Endodermal cell (in vitro differentiated cells): ENCODE results near the gene SEMA3G. TPM values are rescaled to one million over a fixed set of nuclear protein-coding genes. Genes with fewer than 3 reads are reported as not detected.
A peak's percentile ranks its signal among the peaks of the same experiment; 100 is the strongest.

Experiments
- DNase-seq: peaks from one replicate; pipeline ENCODE4 v3.0.0-alpha.2; 2017
- H3K27ac ChIP-seq: 2 replicates; pipeline ENCODE4 v1.5.1; 2013; ENCODE audit warnings: mild to moderate bottlenecking, low read depth, low read length, moderate library complexity
- H3K27me3 ChIP-seq: 2 replicates; pipeline ENCODE4 v1.6.1; 2013; ENCODE audit warnings: mild to moderate bottlenecking, low read length, moderate library complexity; ENCODE audit not compliant: insufficient read depth, control insufficient read depth, poor library complexity, severe bottlenecking
- H3K36me3 ChIP-seq: 2 replicates; pipeline ENCODE4 v1.7.0; 2013; ENCODE audit warnings: mild to moderate bottlenecking, low read length, moderate library complexity; ENCODE audit not compliant: control insufficient read depth, insufficient read depth
- H3K4me1 ChIP-seq: one replicate; pipeline ENCODE4 v1.7.0; 2013; ENCODE audit warnings: low read length; ENCODE audit not compliant: control insufficient read depth, insufficient read depth
- H3K4me3 ChIP-seq: 2 replicates; pipeline ENCODE4 v1.5.1; 2013; ENCODE audit warnings: mild to moderate bottlenecking, low read length, moderate library complexity
- H3K9ac ChIP-seq: 2 replicates; pipeline ENCODE4 v1.6.1; 2013; ENCODE audit warnings: mild to moderate bottlenecking, low read length, moderate library complexity; ENCODE audit not compliant: poor library complexity, severe bottlenecking; ENCODE audit errors: extremely low read depth
- H3K9me3 ChIP-seq: 2 replicates; pipeline ENCODE4 v1.6.1; 2013; ENCODE audit warnings: mild to moderate bottlenecking, low read length, moderate library complexity; ENCODE audit not compliant: control insufficient read depth
- H3K27ac Mint-ChIP-seq: 2 replicates; pipeline ENCODE4 v1.8.0; 2020; ENCODE audit warnings: mixed read lengths
- H3K27me3 Mint-ChIP-seq: 2 replicates; pipeline ENCODE4 v1.8.0; 2021; ENCODE audit warnings: mild to moderate bottlenecking, mixed read lengths; ENCODE audit not compliant: insufficient read depth
- H3K36me3 Mint-ChIP-seq: 2 replicates; pipeline ENCODE4 v1.8.0; 2020; ENCODE audit warnings: low read depth, mixed read lengths
- H3K4me1 Mint-ChIP-seq: 2 replicates; pipeline ENCODE4 v1.8.0; 2020; ENCODE audit warnings: mixed read lengths
- H3K4me3 Mint-ChIP-seq: 2 replicates; pipeline ENCODE4 v1.8.0; 2020; ENCODE audit warnings: mild to moderate bottlenecking, moderate library complexity, mixed read lengths
- H3K9me3 Mint-ChIP-seq: 2 replicates; pipeline ENCODE4 v1.8.0; 2020; ENCODE audit warnings: mild to moderate bottlenecking, mixed read lengths
- WGBS, 2 experiments: methylation state at CpG; one replicate each; pipeline versions ENCODE4 v1.1.5 to v1.1.7; 2013; ENCODE audit warnings: missing lambda C conversion rate in 2 of 2, mixed read lengths in 1 of 2; ENCODE audit not compliant: insufficient coverage in 1 of 2, insufficient read length in 1 of 2; 5-methylcytosine and 5-hydroxymethylcytosine counted together
- total RNA-seq, 2 donors: library from RNA; stranded (reverse); fragmentation: NEBNext Ultra II Directional in 1 of 2; extraction: Animal tissue kit (Norgen Biotek cat#: 25700) in 1 of 2; gene quantifications; 2 replicates in 1 of 2; 3 replicates in 1 of 2; pipeline ENCODE4 v1.2.1, GENCODE V29; 2021
- TF ChIP-seq, protein P1 (sequence below): fragments of 200-600 bp; sonication (generic); conservative IDR thresholded peaks from 2 replicates; pipeline ENCODE4 v1.5.0; 2021; ENCODE audit warnings: antibody characterized with exemption, mild to moderate bottlenecking

SEMA3G gene
- total RNA-seq, 2 donors from 2014 or later, result 2.5 to 8.6 TPM

- Histone ChIP-seq H3K9me3 (no peaks in the 10 kb centered on the region), H3K27me3 (no peaks in the 10 kb centered on the region), H3K4me1 (peaks cover 12% of the 10 kb centered on the region), H3K27ac (no peak overlapping the region), H3K4me3 (no peak overlapping the region), H3K36me3 (no peaks in the 10 kb centered on the region), H3K9ac (no peak overlapping the region)
- Mint-ChIP-seq H3K4me1 (peaks cover 24% of the 10 kb centered on the region), H3K36me3 (no peaks in the 10 kb centered on the region), H3K27ac (no peak overlapping the region), H3K9me3 (no peaks in the 10 kb centered on the region), H3K4me3 (no peak overlapping the region), H3K27me3 (no peaks in the 10 kb centered on the region)
- TF ChIP-seq, protein P1, sequence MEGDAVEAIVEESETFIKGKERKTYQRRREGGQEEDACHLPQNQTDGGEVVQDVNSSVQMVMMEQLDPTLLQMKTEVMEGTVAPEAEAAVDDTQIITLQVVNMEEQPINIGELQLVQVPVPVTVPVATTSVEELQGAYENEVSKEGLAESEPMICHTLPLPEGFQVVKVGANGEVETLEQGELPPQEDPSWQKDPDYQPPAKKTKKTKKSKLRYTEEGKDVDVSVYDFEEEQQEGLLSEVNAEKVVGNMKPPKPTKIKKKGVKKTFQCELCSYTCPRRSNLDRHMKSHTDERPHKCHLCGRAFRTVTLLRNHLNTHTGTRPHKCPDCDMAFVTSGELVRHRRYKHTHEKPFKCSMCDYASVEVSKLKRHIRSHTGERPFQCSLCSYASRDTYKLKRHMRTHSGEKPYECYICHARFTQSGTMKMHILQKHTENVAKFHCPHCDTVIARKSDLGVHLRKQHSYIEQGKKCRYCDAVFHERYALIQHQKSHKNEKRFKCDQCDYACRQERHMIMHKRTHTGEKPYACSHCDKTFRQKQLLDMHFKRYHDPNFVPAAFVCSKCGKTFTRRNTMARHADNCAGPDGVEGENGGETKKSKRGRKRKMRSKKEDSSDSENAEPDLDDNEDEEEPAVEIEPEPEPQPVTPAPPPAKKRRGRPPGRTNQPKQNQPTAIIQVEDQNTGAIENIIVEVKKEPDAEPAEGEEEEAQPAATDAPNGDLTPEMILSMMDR, result no peak
- 42 to 65% methylated on average over 2 to 3 of the region's 3 CpGs for WGBS, 2 experiments
- DNase-seq, result no peak
Measured at GRCh38 chr3:52429031-52429430, 15.9 kb downstream of the SEMA3G start.

DNA sequence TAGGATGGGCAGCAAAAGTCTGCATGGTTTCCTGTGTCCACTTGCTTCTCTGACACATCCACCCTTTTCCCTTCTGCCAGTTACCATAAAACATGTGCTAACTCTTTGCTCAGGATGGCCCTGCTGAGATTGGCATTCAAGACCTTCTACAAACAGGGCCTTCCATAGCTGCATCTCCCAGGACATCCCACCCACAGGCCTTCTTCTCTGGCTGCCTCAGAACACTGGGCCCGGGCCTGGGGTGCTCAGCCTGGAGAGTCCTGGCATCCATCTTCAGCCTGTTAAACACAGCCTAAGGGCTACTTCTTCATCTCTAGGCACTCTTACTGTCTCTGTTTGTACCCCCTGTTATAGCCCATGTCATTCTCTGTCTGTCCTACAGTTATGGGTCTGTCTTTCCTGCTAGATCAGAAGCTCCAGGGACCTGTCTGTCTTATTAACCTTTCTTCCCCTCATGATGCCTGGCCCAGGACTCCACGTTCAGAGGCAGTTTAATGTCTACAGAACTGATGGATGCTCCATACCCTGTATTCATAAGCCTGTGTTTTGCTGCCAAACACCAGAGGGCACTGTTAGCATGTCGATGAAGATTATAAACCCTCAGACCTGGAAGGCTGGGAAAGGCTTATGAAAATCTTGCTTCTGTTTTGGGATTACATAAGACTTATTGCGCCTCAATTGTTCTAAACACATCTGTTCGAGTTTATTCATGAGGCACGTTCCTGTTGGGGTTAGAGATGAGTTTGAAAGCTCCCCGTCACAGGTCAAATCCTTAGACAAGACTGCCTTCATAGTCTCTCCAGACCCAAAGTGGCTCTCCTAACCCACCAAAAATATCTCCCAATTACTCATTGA is 16.5 kb downstream of the SEMA3G start:
- Mint-ChIP-seq H3K4me1 (peaks cover 24% of the 10 kb centered on the region), H3K36me3 (no peaks in the 10 kb centered on the region), H3K27ac (no peak overlapping the region), H3K9me3 (no peaks in the 10 kb centered on the region), H3K27me3 (no peaks in the 10 kb centered on the region), H3K4me3 (no peak overlapping the region)
- Histone ChIP-seq H3K4me1 (peaks cover 12% of the 10 kb centered on the region), H3K4me3 (no peak overlapping the region), H3K9ac (no peak overlapping the region), H3K27me3 (no peaks in the 10 kb centered on the region), H3K9me3 (no peaks in the 10 kb centered on the region), H3K27ac (no peak overlapping the region), H3K36me3 (no peaks in the 10 kb centered on the region)
- DNase-seq, result peak; percentile 75
- 6 to 37% methylated on average over 2 to 7 of the region's 7 CpGs for WGBS, 2 experiments
- TF ChIP-seq, protein P1, result peak; percentile 85

DNA sequence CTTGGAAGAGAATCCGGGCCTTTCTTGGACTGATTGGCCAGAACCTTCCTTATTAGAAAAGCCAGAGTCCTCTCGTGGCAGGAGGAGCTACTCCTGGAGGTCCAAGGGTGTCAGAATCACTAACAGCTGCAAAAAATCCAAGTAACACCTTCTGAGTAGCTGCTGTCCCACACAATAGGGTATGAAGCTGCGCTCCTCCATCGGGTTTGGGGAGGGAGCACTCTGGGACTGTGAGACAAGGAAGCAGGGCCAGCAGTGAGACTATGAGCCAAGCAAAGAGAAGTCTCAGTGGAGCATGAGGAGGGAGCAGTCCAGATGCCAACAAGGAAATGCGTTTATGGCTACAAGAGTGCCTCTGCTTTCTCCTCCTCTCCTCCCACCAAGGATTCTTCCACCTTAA is 21.7 kb downstream of the SEMA3G start:
- H3K27ac ChIP-seq, result no peak overlapping the region
- H3K4me1 ChIP-seq, result peaks cover 5% of the 10 kb centered on the region
- H3K9me3 Mint-ChIP-seq, result no peaks in the 10 kb centered on the region
- no peak overlapping the region for H3K9ac ChIP-seq
- 71 to 88% methylated on average over 4 to 5 of the region's 5 CpGs for WGBS, 2 experiments
- no peaks in the 10 kb centered on the region for H3K36me3 ChIP-seq
- H3K4me1 Mint-ChIP-seq, result peaks cover 18% of the 10 kb centered on the region
- H3K4me3 Mint-ChIP-seq, result no peak overlapping the region
- TF ChIP-seq, protein P1, result no peak
- no peaks in the 10 kb centered on the region for H3K27me3 Mint-ChIP-seq
- no peak overlapping the region for H3K4me3 ChIP-seq
- H3K27ac Mint-ChIP-seq, result peak overlapping the region; percentile 20
- H3K36me3 Mint-ChIP-seq, result no peaks in the 10 kb centered on the region
- H3K27me3 ChIP-seq, result no peaks in the 10 kb centered on the region
- DNase-seq, result no peak
- no peaks in the 10 kb centered on the region for H3K9me3 ChIP-seq
